Activated naive CD4-positive, alpha-beta T cell treated with anti-CD3 and anti-CD28 coated beads for 36 hours (primary cell): ENCODE results near the gene ARRDC3. TPM values are rescaled to one million over a fixed set of nuclear protein-coding genes. Genes with fewer than 3 reads are reported as not detected.

ENCODE experiments used
- CTCF ChIA-PET: fragments of 350-600 bp; sonication (Branson Sonifier 250); formaldehyde crosslinking; loops from one replicate; lab custom pipeline; 2021; ENCODE audit warnings: antibody characterized with exemption; lab: Charles Lee
- DNase-seq: peaks from one replicate; pipeline ENCODE4 v3.0.0-alpha.2; 2020
- H3K27ac Mint-ChIP-seq: one replicate; pipeline ENCODE4 v1.8.0; 2021; ENCODE audit warnings: mild to moderate bottlenecking, mixed read lengths
- H3K27me3 Mint-ChIP-seq: one replicate; pipeline ENCODE4 v1.8.0; 2021; ENCODE audit warnings: low read depth, mixed read lengths
- H3K36me3 Mint-ChIP-seq: one replicate; pipeline ENCODE4 v1.8.0; 2021; ENCODE audit warnings: low read depth, mixed read lengths
- H3K4me1 Mint-ChIP-seq: one replicate; pipeline ENCODE4 v1.8.0; 2021; ENCODE audit warnings: low read depth, mixed read lengths
- H3K4me3 Mint-ChIP-seq: one replicate; pipeline ENCODE4 v1.8.0; 2021; ENCODE audit warnings: mild to moderate bottlenecking, moderate library complexity, mixed read lengths
- H3K9me3 Mint-ChIP-seq: one replicate; pipeline ENCODE4 v1.8.0; 2021; ENCODE audit warnings: mixed read lengths
- intact Hi-C: fragments of 100-400 bp; cut with micrococcal nuclease; formaldehyde crosslinking; loops from one replicate; pipeline ENCODE4 v1.15.1; 2023
- total RNA-seq, 2 experiments: library from RNA; stranded (reverse); gene quantifications; one replicate each; pipeline ENCODE4 v1.2.3, GENCODE V29; 2021

The ARRDC3 gene
- total RNA-seq, 2 experiments from 2014 or later: 12.8 to 13.8 TPM

DNA sequence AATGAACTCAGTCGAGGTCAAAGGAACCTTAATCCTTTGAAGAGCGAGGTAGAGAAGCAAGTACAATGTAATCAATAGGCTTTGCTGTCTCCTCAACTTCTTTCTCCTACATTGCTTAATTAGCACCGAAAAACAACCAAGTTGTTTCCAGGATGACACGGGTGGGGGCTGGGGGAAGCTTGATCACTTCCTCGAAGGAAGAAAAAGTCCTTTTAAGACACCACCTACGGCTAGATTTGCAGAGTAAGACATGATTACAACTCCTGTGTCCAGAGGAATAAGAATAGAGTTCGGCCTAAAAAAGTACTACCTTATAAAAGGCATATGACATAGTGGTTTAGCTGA, 811 bp upstream of the ARRDC3 start:
- peak; percentile 41 for DNase-seq
- peaks cover 11% of the 10 kb centered on the region for H3K4me1 Mint-ChIP-seq
- intact Hi-C loops: loop anchor here (1.0 kb wide), 7 partner anchors 115 to 910 kb away; partner anchors contain the start of genes MBLAC2 and POLR3G
- H3K9me3 Mint-ChIP-seq: no peaks in the 10 kb centered on the region
- CTCF ChIA-PET: interaction anchor here (0.6 to 8.5 kb wide), 22 partner anchors 8 to 517 kb away, joined by 3 to 184 read pairs (median 16); no protein-coding TSS in a partner anchor
- peak overlapping the region; percentile 97 for H3K27ac Mint-ChIP-seq
- H3K36me3 Mint-ChIP-seq: no peaks in the 10 kb centered on the region
- H3K4me3 Mint-ChIP-seq: peak overlapping the region; percentile 97
- no peaks in the 10 kb centered on the region for H3K27me3 Mint-ChIP-seq

DNA sequence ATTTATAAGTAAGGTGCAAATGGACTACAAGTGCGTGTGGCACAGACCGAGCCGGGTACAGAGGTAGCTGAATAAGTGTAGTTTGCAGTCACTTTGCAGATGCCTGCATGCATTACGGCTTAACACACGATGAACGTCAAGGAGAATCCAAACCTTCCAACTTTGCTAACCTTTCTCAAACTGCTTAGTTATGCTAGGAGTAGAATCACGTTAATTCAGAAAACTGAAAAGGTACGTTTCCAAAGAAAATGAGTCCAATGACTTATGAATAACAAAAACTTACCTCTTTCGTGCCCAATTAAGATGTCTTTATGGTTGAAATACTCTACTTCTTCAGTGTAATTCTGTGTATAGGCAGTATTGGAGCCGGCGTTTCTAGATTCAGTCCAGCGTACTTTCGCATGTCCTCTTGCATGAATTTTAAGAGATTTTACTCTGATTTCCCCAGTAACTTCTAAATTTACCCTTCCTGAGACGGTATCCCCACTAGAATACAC, 539 bp downstream of the ARRDC3 start:
- intact Hi-C loops: loop anchor here (1.0 kb wide), 5 partner anchors 113 to 908 kb away; partner anchors contain the start of genes MBLAC2 and POLR3G
- peaks cover 1% of the 10 kb centered on the region for H3K36me3 Mint-ChIP-seq
- no peaks in the 10 kb centered on the region for H3K27me3 Mint-ChIP-seq
- peak overlapping the region; percentile 97 for H3K27ac Mint-ChIP-seq
- peaks cover 20% of the 10 kb centered on the region for H3K4me1 Mint-ChIP-seq
- CTCF ChIA-PET: interaction anchor here (0.7 to 8.5 kb wide), 8 partner anchors 13 to 163 kb away, joined by 3 to 184 read pairs (median 21); no protein-coding TSS in a partner anchor
- DNase-seq: peak; percentile 49
- peak overlapping the region; percentile 97 for H3K4me3 Mint-ChIP-seq
- H3K9me3 Mint-ChIP-seq: no peaks in the 10 kb centered on the region

DNA sequence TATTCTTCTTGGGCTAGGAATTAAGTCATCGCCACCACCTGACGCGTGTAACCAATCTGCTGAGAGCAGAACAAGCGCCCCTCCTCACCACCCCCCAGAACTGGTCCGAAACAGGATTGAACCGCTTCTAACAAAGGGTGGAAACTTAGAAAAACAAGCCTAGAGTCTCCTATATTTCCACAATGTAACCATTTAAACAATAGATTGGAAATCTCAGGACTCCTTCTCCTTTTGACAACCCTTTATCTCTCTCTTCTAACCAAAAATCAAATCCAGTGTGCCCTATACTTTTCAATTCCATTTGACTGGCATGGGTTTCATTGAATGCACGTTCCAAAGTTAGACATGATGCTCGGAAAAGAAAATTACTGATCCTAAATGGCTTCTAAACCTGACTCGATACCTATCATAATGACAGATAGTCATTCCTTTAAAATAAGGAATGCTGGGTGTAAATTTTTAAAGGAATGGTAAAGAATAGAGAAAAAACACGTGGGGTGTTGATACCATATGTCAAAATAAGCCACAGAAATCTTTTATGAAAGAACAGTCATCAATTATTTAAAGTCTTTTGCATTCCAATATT, 1.2 kb downstream of the ARRDC3 start:
- Mint-ChIP-seq H3K4me1 (peaks cover 27% of the 10 kb centered on the region), H3K36me3 (peaks cover 5% of the 10 kb centered on the region), H3K27me3 (no peaks in the 10 kb centered on the region), H3K27ac (peak overlapping the region; percentile 97), H3K4me3 (peak overlapping the region; percentile 97), H3K9me3 (no peaks in the 10 kb centered on the region)
- CTCF ChIA-PET: interaction anchor here (6.8 to 8.5 kb wide), 2 partner anchors 155 to 162 kb away, joined by 118 to 184 read pairs; no protein-coding TSS in a partner anchor
- intact Hi-C loops: loop anchor here (1.0 to 2.0 kb wide), 2 partner anchors 853 to 973 kb away; partner anchors contain the start of genes CETN3 and LYSMD3
- DNase-seq: peak; percentile 87

DNA sequence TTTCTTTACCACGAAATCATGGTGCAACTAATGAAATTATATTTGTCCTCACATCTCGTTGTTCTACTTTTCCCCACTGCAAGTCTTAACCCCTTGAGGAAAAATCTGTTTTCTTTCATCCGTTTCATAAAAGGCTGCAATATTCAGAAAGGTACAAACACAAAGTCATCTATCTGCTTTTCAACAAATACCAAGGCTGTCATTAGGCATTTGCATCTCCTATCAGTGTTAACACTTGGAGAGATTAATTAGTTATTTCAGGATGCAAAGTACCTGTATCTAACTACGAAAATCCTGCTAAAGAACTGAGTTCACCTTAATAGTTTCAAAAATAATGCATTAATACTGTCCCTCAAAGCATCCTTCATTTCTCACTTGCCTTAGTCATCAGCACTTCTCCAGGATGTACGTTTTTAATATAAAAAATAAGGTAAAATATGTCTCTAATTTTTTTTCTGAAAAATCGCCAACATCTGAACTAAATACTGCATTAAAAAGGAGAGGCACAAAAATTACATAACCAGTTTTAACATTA, 1.8 kb downstream of the ARRDC3 start:
- CTCF ChIA-PET: interaction anchor here (0.8 to 1.3 kb wide), 2 partner anchors 67 to 156 kb away, joined by 3 read pairs; no protein-coding TSS in a partner anchor
- Mint-ChIP-seq H3K27ac (peak overlapping the region; percentile 97), H3K9me3 (no peaks in the 10 kb centered on the region), H3K27me3 (no peaks in the 10 kb centered on the region), H3K4me1 (peaks cover 27% of the 10 kb centered on the region), H3K36me3 (peaks cover 5% of the 10 kb centered on the region), H3K4me3 (peak overlapping the region; percentile 97)
- intact Hi-C loops: loop anchor here (1.0 to 2.0 kb wide), 2 partner anchors 852 to 973 kb away; partner anchors contain the start of genes CETN3 and LYSMD3
- DNase-seq: no peak

DNA sequence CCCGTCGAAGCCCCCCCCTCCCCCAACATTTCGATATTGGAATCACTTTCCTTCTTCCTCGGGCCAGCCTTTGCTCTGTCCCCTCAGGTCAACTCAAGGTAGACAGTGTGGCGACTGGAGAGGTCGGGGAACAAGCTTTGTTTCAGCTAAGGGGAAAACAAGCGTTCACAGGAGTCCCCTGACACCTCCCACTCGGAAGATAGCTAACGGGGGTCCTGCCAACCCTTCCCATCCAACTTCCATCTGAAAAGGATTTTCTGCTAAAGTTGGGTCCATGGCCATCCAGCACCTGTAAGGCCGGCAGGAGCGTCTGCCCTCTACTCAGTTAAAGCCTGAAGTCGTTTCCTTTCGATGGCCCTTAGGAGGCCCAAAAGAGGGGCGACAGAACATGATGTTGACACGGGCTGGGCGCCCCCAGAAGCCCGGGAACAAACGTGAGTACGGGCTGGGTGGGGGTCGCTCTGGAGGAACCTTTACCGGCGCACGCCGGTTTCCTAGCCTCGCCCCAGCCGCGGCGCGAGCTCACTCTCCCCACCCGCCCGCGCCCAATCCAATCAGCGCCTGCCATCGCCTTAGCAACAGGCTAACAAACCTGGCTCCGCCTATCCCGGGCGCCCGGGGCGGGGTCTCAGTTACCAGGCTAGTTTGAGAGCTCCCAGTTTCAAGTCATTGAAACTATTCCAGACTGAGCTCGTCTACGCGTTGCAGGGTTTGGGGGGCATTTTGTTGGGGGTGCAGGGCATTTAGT, 2.5 kb downstream of the ARRDC3 start:
- Mint-ChIP-seq H3K4me3 (peak overlapping the region; percentile 97), H3K27ac (peak overlapping the region; percentile 97), H3K36me3 (peaks cover 5% of the 10 kb centered on the region), H3K27me3 (no peaks in the 10 kb centered on the region), H3K9me3 (no peaks in the 10 kb centered on the region), H3K4me1 (peaks cover 29% of the 10 kb centered on the region)
- CTCF ChIA-PET: interaction anchor here (0.8 to 1.3 kb wide), 2 partner anchors 66 to 155 kb away, joined by 3 read pairs; no protein-coding TSS in a partner anchor
- intact Hi-C loops: loop anchor here (1.0 to 2.0 kb wide), 5 partner anchors 19 to 972 kb away; partner anchors contain the start of genes CETN3 and LYSMD3
- peak; percentile 98 for DNase-seq

DNA sequence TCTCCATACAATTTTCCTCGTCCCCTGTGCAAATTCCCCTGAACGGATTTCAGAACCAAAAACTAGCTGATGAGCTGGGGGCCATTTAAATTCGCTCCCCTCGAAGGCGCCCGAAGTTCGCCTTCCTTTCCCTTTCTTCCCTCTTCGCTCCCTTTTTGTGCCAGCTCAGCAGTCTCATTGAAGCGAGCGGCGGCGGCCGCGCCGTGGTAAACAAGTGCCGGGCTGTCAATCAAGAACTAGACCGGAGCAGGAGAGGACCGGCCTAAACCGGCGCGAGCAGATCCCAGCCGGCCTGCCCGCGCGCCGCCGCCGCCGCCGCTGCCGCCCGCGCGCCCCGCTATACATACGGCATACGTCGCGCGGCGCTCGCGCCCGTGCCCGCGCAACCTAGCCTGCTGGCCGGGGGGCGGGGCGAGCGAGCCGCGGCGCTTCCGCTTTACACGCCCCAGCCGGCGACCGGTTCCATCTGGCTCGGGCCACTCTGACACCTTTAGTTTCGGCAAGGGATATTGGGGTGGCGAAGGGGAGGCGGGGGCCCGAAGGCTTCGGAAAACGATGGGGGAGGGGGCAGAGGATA, 3.1 kb downstream of the ARRDC3 start:
- peaks cover 31% of the 10 kb centered on the region for H3K4me1 Mint-ChIP-seq
- no peaks in the 10 kb centered on the region for H3K27me3 Mint-ChIP-seq
- CTCF ChIA-PET: interaction anchor here (1.3 kb wide), 1 partner anchor 66 kb away, joined by 3 read pairs; no protein-coding TSS in a partner anchor
- intact Hi-C loops: loop anchor here (1.0 to 2.0 kb wide), 4 partner anchors 19 to 971 kb away; partner anchors contain the start of gene CETN3
- H3K36me3 Mint-ChIP-seq: peaks cover 7% of the 10 kb centered on the region
- DNase-seq: peak; percentile 94
- no peaks in the 10 kb centered on the region for H3K9me3 Mint-ChIP-seq
- H3K27ac Mint-ChIP-seq: peak overlapping the region; percentile 99
- peak overlapping the region; percentile 97 for H3K4me3 Mint-ChIP-seq

DNA sequence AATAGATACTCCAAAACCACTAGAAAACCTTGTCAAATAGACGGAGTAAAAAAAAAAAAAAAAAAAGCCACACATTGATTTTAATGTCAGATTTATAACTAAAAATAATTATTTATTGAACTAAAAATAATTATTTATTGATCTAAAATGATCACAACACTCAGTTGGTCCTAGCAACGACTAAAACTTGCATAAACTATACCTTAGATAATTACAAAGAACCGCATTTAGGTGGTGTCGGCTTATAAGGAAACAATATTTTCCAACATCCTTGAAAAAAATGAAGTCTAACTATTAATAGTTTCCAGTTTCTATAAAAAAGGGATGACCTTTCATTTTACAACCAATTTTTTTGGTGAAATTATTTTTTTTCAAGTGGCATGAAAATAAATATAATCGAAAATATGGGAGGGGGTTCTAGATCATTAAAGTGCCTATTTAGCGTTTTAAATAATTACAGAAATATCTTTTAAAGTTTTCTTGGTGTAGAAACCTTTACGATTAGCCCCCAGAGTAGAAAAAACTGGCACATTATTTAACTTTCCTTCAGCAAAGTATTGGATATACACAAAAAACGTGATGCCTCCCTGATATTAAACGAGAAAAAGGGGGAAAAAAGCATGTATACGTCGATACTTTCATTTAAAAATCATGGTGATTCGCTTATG, 3.7 kb downstream of the ARRDC3 start:
- H3K9me3 Mint-ChIP-seq: no peaks in the 10 kb centered on the region
- intact Hi-C loops: no loop called here
- peaks cover 12% of the 10 kb centered on the region for H3K36me3 Mint-ChIP-seq
- H3K4me3 Mint-ChIP-seq: peak overlapping the region; percentile 91
- peak overlapping the region; percentile 99 for H3K27ac Mint-ChIP-seq
- CTCF ChIA-PET: interaction anchor here (0.9 to 1.6 kb wide), 2 partner anchors 97 to 159 kb away, joined by 3 to 6 read pairs; no protein-coding TSS in a partner anchor
- no peak for DNase-seq
- H3K27me3 Mint-ChIP-seq: no peaks in the 10 kb centered on the region
- peaks cover 32% of the 10 kb centered on the region for H3K4me1 Mint-ChIP-seq

DNA sequence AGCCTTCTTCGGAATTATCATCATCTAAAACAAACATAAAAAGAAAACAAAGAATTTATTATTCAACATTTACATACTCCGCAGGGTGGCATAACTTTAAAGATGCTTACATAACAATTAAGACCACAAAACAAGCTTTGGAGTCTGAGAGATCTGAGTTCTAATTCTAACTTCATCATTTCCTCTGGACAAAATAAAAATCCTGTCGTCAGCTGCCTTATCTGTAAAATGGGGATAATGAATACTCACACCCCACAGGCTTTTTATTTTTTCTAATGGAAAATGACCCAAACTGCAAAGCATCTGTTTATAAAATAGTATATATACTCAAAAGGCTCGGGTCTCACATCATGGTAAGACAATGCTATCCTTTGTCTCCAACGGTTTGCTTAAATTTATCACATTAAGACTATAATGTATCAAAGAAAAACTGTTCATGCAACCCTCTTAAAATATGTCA, 4.3 kb downstream of the ARRDC3 start:
- H3K36me3 Mint-ChIP-seq: peaks cover 16% of the 10 kb centered on the region
- CTCF ChIA-PET: interaction anchor here (0.5 to 1.6 kb wide), 4 partner anchors 9 to 159 kb away, joined by 3 to 6 read pairs (median 4); no protein-coding TSS in a partner anchor
- intact Hi-C loops: no loop called here
- no peak for DNase-seq
- H3K4me1 Mint-ChIP-seq: peaks cover 30% of the 10 kb centered on the region
- peak overlapping the region; percentile 91 for H3K4me3 Mint-ChIP-seq
- H3K27me3 Mint-ChIP-seq: no peaks in the 10 kb centered on the region
- no peaks in the 10 kb centered on the region for H3K9me3 Mint-ChIP-seq
- H3K27ac Mint-ChIP-seq: peak overlapping the region; percentile 99

DNA sequence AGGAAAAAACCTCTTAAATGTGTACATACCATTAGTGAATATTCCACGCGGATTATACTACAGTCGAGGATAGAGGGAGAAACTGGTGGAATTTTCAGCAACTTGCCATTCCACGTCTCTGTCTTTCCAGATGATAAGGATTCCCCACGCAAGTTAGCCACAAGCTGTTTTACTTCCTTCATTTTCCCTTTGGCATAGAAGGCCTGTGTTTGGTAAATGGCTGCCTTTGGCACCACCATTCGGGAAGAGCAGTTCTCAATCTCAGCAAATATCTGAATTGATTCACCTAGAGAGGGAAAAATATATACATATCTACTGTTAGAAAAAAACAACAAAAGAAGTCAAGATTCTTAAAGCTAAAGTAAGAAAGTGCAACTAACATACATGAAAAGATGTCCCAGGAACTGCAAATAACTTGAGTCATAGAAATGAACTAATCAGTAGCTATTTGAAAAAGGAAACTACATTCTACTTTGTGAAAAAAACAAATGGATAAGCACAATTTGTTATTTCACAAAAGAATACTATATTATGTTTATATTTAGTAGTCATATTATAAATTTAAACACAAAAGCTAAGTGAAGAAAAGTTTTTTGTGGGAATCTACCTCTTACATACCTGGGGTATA, 8.1 kb downstream of the ARRDC3 start:
- no peaks in the 10 kb centered on the region for H3K9me3 Mint-ChIP-seq
- no peak for DNase-seq
- intact Hi-C loops: no loop called here
- peaks cover 37% of the 10 kb centered on the region for H3K36me3 Mint-ChIP-seq
- peak overlapping the region; percentile 80 for H3K27ac Mint-ChIP-seq
- CTCF ChIA-PET: interaction anchor here (0.8 to 1.5 kb wide), 6 partner anchors 10 to 155 kb away, joined by 3 to 7 read pairs (median 4); no protein-coding TSS in a partner anchor
- no peak overlapping the region for H3K4me3 Mint-ChIP-seq
- peaks cover 49% of the 10 kb centered on the region for H3K4me1 Mint-ChIP-seq
- no peaks in the 10 kb centered on the region for H3K27me3 Mint-ChIP-seq

DNA sequence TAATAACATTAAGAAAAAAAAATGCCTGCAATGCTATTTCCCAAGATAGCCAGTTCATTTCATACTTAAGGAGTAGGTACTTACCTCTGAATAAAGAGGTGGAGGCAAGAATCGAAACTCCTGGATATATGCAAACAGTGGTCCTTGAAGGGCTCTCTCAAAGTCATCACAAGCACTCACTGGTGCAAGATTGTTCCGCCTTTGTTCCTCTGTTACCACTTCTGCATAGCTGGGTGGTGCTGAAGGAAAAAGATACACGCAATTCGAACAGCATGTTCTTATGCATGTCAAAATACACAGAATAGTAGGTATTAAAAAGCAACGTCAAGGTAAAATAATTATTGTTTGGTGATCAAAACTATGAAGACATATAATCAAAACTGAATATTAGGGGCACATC, 9.5 kb downstream of the ARRDC3 start:
- intact Hi-C loops: no loop called here
- H3K27ac Mint-ChIP-seq: no peak overlapping the region
- H3K27me3 Mint-ChIP-seq: no peaks in the 10 kb centered on the region
- H3K9me3 Mint-ChIP-seq: no peaks in the 10 kb centered on the region
- no peak overlapping the region for H3K4me3 Mint-ChIP-seq
- H3K36me3 Mint-ChIP-seq: peaks cover 38% of the 10 kb centered on the region
- CTCF ChIA-PET: interaction anchor here (0.6 to 1.0 kb wide), 3 partner anchors 11 to 123 kb away, joined by 3 read pairs; no protein-coding TSS in a partner anchor
- H3K4me1 Mint-ChIP-seq: peaks cover 49% of the 10 kb centered on the region
- no peak for DNase-seq
